Iris pigment epithelial cell (primary cell): ENCODE data around the gene SOCS7.
A peak's percentile ranks its signal among the peaks of the same experiment; 100 is the strongest.

Experiments used
- DNase-seq: peaks from one replicate; pipeline ENCODE4 v3.0.0-alpha.2; 2011; ENCODE audit warnings: low read depth

SOCS7 gene, protein sequence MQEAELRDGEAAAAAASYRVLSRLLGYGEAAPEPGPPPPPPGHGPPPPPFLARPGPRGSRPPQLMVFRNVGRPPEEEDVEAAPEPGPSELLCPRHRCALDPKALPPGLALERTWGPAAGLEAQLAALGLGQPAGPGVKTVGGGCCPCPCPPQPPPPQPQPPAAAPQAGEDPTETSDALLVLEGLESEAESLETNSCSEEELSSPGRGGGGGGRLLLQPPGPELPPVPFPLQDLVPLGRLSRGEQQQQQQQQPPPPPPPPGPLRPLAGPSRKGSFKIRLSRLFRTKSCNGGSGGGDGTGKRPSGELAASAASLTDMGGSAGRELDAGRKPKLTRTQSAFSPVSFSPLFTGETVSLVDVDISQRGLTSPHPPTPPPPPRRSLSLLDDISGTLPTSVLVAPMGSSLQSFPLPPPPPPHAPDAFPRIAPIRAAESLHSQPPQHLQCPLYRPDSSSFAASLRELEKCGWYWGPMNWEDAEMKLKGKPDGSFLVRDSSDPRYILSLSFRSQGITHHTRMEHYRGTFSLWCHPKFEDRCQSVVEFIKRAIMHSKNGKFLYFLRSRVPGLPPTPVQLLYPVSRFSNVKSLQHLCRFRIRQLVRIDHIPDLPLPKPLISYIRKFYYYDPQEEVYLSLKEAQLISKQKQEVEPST

GRCh38 chr17:38351412-38352222, at the start of gene SOCS7:
Gene SOCS7, plus strand, starts transcription at chr17:38351844. Its CDS starts 209 bp downstream, at chr17:38352053.
- peak; percentile 91 for DNase-seq

- DNase-seq = no peak
Measured at GRCh38 chr17:38315497-38315896, 36.1 kb upstream of the SOCS7 start.

GRCh38 chr17:38317081-38317480, 34.6 kb upstream of the SOCS7 start:
- peak; percentile 29 for DNase-seq

DNA sequence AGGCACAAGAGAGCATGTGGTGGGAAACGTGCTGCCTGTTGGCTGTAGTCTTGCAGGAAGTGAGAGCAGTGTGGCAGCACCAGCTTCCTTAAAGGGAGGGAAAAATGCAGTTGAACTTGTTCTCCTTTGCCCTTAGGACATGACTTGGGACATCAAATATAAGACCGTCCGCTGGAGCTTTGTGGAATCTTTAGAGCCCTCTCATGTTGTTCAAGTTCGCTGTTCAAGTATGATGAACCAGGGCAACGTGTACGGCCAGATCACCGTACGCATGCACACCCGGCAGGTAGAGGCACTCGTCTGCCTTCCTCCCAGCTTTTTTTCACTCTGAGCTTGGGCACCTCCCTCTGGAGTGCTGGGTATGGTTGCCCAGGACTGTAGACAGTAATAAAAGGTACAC, 31.2 kb upstream of the SOCS7 start:
- DNase-seq = no peak

GRCh38 chr17:38322156-38322779, 29.4 kb upstream of the SOCS7 start:
- DNase-seq = peak; percentile 44

DNA sequence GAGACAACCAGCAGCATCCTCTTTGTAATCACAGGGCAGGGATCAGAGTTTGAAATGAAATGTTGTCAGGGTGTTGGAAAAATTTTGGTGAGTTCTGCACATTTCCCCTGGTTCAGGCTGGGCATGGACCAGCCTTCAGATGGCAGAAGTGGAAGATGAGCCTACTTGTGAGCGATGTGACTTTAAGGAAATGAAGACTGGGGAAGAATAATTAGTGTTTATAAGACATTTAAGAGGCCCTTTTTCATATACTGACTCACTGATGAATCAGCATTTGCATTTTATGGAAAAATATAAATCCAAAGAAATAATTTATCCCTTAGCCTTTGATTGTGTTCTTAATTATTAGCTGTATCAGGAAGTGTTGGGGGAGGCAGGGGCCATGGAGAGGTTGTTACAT, 28.7 kb upstream of the SOCS7 start:
- no peak for DNase-seq

GRCh38 chr17:38324141-38324697, 27.4 kb upstream of the SOCS7 start:
- no peak for DNase-seq

DNA sequence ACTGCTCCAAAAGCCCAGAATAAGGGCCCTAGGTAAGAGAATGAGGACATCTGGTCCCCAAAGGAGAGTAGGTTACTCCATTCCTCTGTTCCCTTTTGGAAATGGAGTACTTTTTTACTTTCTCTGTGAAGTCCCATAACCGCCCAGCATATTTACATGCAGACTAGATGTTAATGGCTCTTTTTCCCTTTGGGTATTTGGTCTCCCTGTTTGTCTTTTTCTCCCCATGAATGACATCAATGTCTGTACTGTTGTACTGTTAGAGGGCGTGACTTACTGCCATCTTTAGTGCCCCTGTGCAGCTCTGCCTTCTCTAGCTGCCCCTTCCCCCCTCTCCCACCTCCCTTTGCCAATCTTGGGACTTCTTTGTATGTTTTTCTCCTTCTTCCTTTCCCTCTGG, 26.9 kb upstream of the SOCS7 start:
- no peak for DNase-seq

DNA sequence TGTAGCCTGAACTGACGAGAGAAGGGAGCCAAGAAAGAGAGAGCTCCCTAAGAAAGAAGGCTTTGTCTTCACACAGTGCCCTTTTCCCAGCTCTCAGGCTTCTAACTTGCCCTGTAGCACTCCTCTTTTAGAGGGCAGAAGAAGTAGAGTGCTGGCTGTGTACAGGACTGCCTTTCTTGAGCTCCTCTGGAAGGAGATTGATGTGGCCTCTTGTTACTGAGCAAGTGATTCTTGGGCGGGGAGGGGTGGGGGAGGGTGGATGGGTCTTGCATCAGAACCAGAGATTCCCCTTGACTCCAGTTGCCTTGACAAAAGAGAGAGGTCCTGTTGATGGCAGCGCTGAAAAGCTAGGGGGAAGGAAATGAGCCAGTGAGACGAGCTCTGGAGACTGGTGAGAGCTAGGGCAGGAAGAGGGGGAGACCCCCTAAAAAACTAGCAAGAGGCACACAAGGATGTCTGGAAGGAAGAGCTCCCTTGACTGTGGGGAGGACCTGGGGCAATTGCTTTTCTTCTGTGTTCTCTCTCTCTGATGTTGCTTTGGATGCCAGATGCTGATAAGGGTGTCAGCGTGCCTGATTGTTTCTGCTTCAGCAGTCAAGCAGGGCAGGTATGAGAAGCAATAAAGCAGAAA, 26.3 kb upstream of the SOCS7 start:
- DNase-seq = peak; percentile 9

DNA sequence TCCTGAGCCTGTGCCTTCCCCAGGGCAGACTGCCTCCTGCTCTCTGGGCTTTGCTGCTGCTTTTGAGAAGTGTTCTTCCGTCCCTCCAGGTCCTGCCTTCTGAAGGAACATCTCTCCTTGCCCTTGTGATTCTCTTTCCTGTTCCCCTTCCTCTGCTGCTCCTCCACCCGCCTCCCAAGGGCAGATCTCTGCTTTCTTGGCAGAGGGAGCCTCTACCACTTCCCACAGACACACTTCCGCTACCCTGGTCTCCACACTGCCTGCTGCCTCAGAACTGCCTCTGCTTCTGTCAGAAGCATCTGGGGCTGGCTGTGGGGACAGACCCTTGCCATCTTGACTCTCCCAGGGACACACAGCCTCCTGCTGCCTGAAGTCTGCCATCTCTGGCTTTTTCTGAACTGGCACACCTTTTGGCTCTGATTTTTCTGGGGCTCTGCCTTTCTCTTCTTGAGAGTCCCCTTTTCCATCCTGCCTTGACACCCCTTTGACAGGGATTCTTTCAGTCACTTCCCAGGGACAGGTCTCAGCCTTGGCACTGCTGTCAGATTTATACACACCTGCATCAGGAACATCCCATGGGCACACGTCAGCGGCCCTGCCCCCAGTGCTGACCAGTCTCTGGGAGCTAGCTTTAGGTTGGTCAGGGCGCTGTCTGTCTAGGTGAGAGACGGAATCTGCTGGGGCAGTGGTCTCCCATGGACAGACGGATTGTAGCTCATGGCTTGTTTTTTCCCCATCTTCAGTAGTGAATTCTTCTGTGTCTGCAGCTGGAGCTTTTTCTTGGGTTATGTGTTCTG, 24.4 kb upstream of the SOCS7 start:
- no peak for DNase-seq

- no peak for DNase-seq
Measured at GRCh38 chr17:38327936-38328335, 23.7 kb upstream of the SOCS7 start.

GRCh38 chr17:38328620-38329019, 23.0 kb upstream of the SOCS7 start:
- no peak for DNase-seq

- no peak for DNase-seq
Measured at GRCh38 chr17:38329284-38329683, 22.4 kb upstream of the SOCS7 start.

GRCh38 chr17:38329808-38330730, 21.6 kb upstream of the SOCS7 start:
- DNase-seq = no peak

DNA sequence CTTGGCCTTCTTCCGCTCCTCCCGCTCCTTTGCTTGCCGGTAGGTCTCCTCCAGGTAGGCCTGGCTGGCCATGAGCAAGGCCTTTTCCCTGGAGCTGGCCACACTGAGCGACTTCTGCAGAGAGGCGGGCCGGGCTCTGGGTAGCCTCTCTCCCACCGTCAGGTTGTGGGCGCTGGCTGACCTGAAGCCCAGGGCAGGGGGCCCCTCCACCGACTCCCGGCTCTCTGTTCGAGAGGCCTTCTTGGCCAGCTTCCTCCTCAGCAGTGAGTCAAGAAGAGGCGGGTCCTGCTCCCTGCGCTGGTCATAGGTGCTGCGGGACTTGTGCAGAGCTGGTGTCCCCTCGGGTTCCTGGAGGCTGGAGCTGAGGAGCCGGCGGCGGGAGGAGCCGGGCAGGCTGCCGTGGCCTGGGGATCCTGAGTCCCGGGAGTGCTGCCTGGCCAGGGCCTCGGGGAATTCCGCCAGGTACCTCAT, 20.7 kb upstream of the SOCS7 start:
- no peak for DNase-seq

DNA sequence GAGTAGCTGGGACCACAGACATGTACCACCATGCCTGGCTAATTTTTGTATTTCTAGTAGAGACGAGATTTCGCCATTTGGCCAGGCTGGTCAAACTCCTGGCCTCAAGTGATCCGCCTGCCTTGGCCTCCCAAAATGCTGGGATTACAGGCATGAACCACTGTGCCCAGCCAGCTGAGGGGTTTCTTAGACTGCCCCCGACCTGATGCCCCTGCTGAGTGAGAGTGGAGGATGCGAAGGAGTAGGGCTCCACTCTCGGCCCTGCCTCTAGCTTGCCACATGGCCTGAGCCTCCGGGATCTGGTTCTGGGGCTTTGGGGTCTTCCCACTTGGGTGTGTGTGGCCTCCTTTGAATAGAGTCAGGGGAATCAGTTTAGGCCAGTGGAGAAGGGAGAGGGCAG, 18.9 kb upstream of the SOCS7 start:
- DNase-seq = no peak

- peak; percentile 12 for DNase-seq
Measured at GRCh38 chr17:38333635-38334295, 17.9 kb upstream of the SOCS7 start.

GRCh38 chr17:38334480-38335364, 16.9 kb upstream of the SOCS7 start:
- DNase-seq = no peak
